Activated CD4-positive, alpha-beta T cell treated with anti-CD3 and anti-CD28 coated beads for 36 hours (primary cell): ENCODE data around the gene ADCY9. TPM values are rescaled to one million over a fixed set of nuclear protein-coding genes. Genes with fewer than 3 reads are reported as not detected.
"Not testable (repeated sequence)": the region's sequence is repeated elsewhere in the genome, so short reads cannot be mapped to it uniquely, and the experiment has no call there.

Source experiments
- ATAC-seq: fragments of 200-7000 bp; cut with Tn5 transposase; one replicate; pipeline ENCODE4 v1.10.0; 2021; ENCODE audit warnings: mild to moderate bottlenecking, moderate library complexity
- CTCF ChIA-PET: fragments of 350-600 bp; sonication (Branson Sonifier 250); formaldehyde crosslinking; loops from one replicate; lab custom pipeline; 2021; ENCODE audit warnings: antibody characterized with exemption; lab: Charles Lee
- POLR2A ChIA-PET: fragments of 350-600 bp; sonication (Branson Sonifier 250); formaldehyde crosslinking; loops from one replicate; lab custom pipeline; 2021; ENCODE audit warnings: antibody characterized with exemption, inconsistent platforms; lab: Charles Lee
- DNase-seq: peaks from one replicate; pipeline ENCODE4 v3.0.0-alpha.2; 2020
- H3K27ac Mint-ChIP-seq: one replicate; pipeline ENCODE4 v1.8.0; 2021; ENCODE audit warnings: mixed read lengths
- H3K27me3 Mint-ChIP-seq: one replicate; pipeline ENCODE4 v1.8.0; 2021; ENCODE audit warnings: mixed read lengths
- H3K36me3 Mint-ChIP-seq: one replicate; pipeline ENCODE4 v1.8.0; 2021; ENCODE audit warnings: low read depth, mixed read lengths
- H3K4me1 Mint-ChIP-seq: one replicate; pipeline ENCODE4 v1.8.0; 2021; ENCODE audit warnings: mixed read lengths
- H3K4me3 Mint-ChIP-seq: one replicate; pipeline ENCODE4 v1.8.0; 2021; ENCODE audit warnings: mild to moderate bottlenecking, moderate library complexity, mixed read lengths
- H3K9me3 Mint-ChIP-seq: one replicate; pipeline ENCODE4 v1.8.0; 2021; ENCODE audit warnings: low read depth, mixed read lengths
- intact Hi-C, 2 experiments: fragments of 100-400 bp; cut with DNase I in 1 of 2; cut with micrococcal nuclease in 1 of 2; formaldehyde crosslinking; loops; one replicate each; pipeline versions ENCODE4 v1.14.2 to v1.15.1; 2022 to 2024; cut with DNase I, micrococcal nuclease
- total RNA-seq, 2 experiments: library from RNA; stranded (reverse); gene quantifications; one replicate each; pipeline ENCODE4 v1.2.3, GENCODE V29; 2021

ADCY9 gene
- total RNA-seq, 2 experiments from 2014 or later, result 5.3 to 6.2 TPM

- intact Hi-C loops, H3K27me3 Mint-ChIP-seq, ATAC-seq, H3K36me3 Mint-ChIP-seq, POLR2A ChIA-PET, H3K27ac Mint-ChIP-seq, DNase-seq, CTCF ChIA-PET, H3K4me1 Mint-ChIP-seq, H3K4me3 Mint-ChIP-seq, H3K9me3 Mint-ChIP-seq: not testable (repeated sequence)
Measured at GRCh38 chr16:3942146-3942545, 174.1 kb downstream of the ADCY9 start.

GRCh38 chr16:3938843-3939624, 177.2 kb downstream of the ADCY9 start:
- no peaks in the 10 kb centered on the region for H3K9me3 Mint-ChIP-seq
- H3K27me3 Mint-ChIP-seq, result peaks cover 4% of the 10 kb centered on the region
- DNase-seq, result peak; percentile 79
- ChIA-PET CTCF (interaction anchor here (0.6 to 4.1 kb wide), 18 partner anchors 9 to 314 kb away, joined by 3 to 21 read pairs (median 3); no protein-coding TSS in a partner anchor), POLR2A (no interaction called here)
- H3K36me3 Mint-ChIP-seq, result no peaks in the 10 kb centered on the region
- ATAC-seq, result peak; percentile 91
- no peak overlapping the region for H3K27ac Mint-ChIP-seq
- intact Hi-C loops, result loop anchor here in 1 of 2 experiments (1.0 to 5.0 kb wide), 3 partner anchors 178 to 393 kb away; no protein-coding TSS in a partner anchor
- H3K4me1 Mint-ChIP-seq, result peaks cover 2% of the 10 kb centered on the region
- no peak overlapping the region for H3K4me3 Mint-ChIP-seq

GRCh38 chr16:3938471-3938842, 177.8 kb downstream of the ADCY9 start:
- CTCF ChIA-PET, result interaction anchor here (0.6 to 4.1 kb wide), 14 partner anchors 9 to 315 kb away, joined by 3 to 21 read pairs (median 3); no protein-coding TSS in a partner anchor
- peak; percentile 34 for ATAC-seq
- no peak overlapping the region for H3K4me3 Mint-ChIP-seq
- POLR2A ChIA-PET, result no interaction called here
- DNase-seq, result no peak
- peaks cover 4% of the 10 kb centered on the region for H3K27me3 Mint-ChIP-seq
- H3K27ac Mint-ChIP-seq, result no peak overlapping the region
- intact Hi-C loops, result loop anchor here in 1 of 2 experiments (5.0 kb wide), 1 partner anchor 394 kb away; no protein-coding TSS in a partner anchor
- no peaks in the 10 kb centered on the region for H3K36me3 Mint-ChIP-seq
- H3K4me1 Mint-ChIP-seq, result peaks cover 2% of the 10 kb centered on the region
- no peaks in the 10 kb centered on the region for H3K9me3 Mint-ChIP-seq

GRCh38 chr16:3937066-3937875, 179.0 kb downstream of the ADCY9 start:
- DNase-seq, result no peak
- Mint-ChIP-seq H3K36me3 (no peaks in the 10 kb centered on the region), H3K27me3 (peaks cover 4% of the 10 kb centered on the region), H3K4me1 (peaks cover 2% of the 10 kb centered on the region), H3K9me3 (no peaks in the 10 kb centered on the region), H3K27ac (no peak overlapping the region), H3K4me3 (no peak overlapping the region)
- CTCF ChIA-PET, result interaction anchor here (0.6 to 4.1 kb wide), 7 partner anchors 11 to 518 kb away, joined by 3 to 21 read pairs (median 3); no protein-coding TSS in a partner anchor
- no peak for ATAC-seq
- intact Hi-C loops, result loop anchor here in 1 of 2 experiments (5.0 kb wide), 1 partner anchor 395 kb away; no protein-coding TSS in a partner anchor
- POLR2A ChIA-PET, result interaction anchor here (0.6 kb wide), 1 partner anchor 425 kb away, joined by 3 read pairs; no protein-coding TSS in a partner anchor

GRCh38 chr16:3935921-3936320, 180.3 kb downstream of the ADCY9 start:
- no peak overlapping the region for H3K4me3 Mint-ChIP-seq
- ChIA-PET CTCF (no interaction called here), POLR2A (no interaction called here)
- ATAC-seq (no peak), DNase-seq (no peak)
- H3K36me3 Mint-ChIP-seq, result no peaks in the 10 kb centered on the region
- H3K27ac Mint-ChIP-seq, result no peak overlapping the region
- intact Hi-C loops, result loop anchor here in 1 of 2 experiments (5.0 kb wide), 1 partner anchor 396 kb away; no protein-coding TSS in a partner anchor
- peaks cover 4% of the 10 kb centered on the region for H3K27me3 Mint-ChIP-seq
- H3K9me3 Mint-ChIP-seq, result no peaks in the 10 kb centered on the region
- H3K4me1 Mint-ChIP-seq, result peaks cover 2% of the 10 kb centered on the region

- Mint-ChIP-seq H3K27ac (no peak overlapping the region), H3K4me3 (no peak overlapping the region), H3K36me3 (no peaks in the 10 kb centered on the region), H3K9me3 (no peaks in the 10 kb centered on the region), H3K27me3 (peaks cover 4% of the 10 kb centered on the region), H3K4me1 (peaks cover 2% of the 10 kb centered on the region)
- ChIA-PET CTCF (interaction anchor here (0.7 to 1.0 kb wide), 2 partner anchors 22 to 286 kb away, joined by 3 to 5 read pairs; no protein-coding TSS in a partner anchor), POLR2A (interaction anchor here (0.6 kb wide), 1 partner anchor 75 kb away, joined by 3 read pairs; no protein-coding TSS in a partner anchor)
- intact Hi-C loops, result loop anchor here in 1 of 2 experiments (5.0 kb wide), 1 partner anchor 398 kb away; no protein-coding TSS in a partner anchor
- DNase-seq, result no peak
- ATAC-seq, result no peak
Measured at GRCh38 chr16:3934491-3935181, 181.6 kb downstream of the ADCY9 start.

GRCh38 chr16:3927147-3927546, 189.1 kb downstream of the ADCY9 start:
- H3K27me3 Mint-ChIP-seq, H3K27ac Mint-ChIP-seq, H3K4me1 Mint-ChIP-seq, DNase-seq, ATAC-seq, H3K36me3 Mint-ChIP-seq, H3K9me3 Mint-ChIP-seq, POLR2A ChIA-PET, intact Hi-C loops, H3K4me3 Mint-ChIP-seq: not testable (repeated sequence)
- CTCF ChIA-PET, result interaction anchor here (1.3 kb wide), 1 partner anchor 10 kb away, joined by 5 read pairs; no protein-coding TSS in a partner anchor

- Mint-ChIP-seq H3K27me3 (peaks cover 7% of the 10 kb centered on the region), H3K36me3 (no peaks in the 10 kb centered on the region), H3K9me3 (no peaks in the 10 kb centered on the region), H3K27ac (no peak overlapping the region), H3K4me1 (no peaks in the 10 kb centered on the region), H3K4me3 (no peak overlapping the region)
- no peak for ATAC-seq
- DNase-seq, result no peak
- intact Hi-C loops, result no loop called here
- ChIA-PET CTCF (interaction anchor here (1.6 kb wide), 1 partner anchor 14 kb away, joined by 7 read pairs; no protein-coding TSS in a partner anchor), POLR2A (no interaction called here)
Measured at GRCh38 chr16:3924763-3925162, 191.5 kb downstream of the ADCY9 start.

- ChIA-PET CTCF (no interaction called here), POLR2A (no interaction called here)
- Mint-ChIP-seq H3K4me1 (no peaks in the 10 kb centered on the region), H3K4me3 (no peak overlapping the region), H3K27ac (no peak overlapping the region), H3K36me3 (no peaks in the 10 kb centered on the region), H3K9me3 (peaks cover 2% of the 10 kb centered on the region), H3K27me3 (peaks cover 7% of the 10 kb centered on the region)
- DNase-seq (no peak), ATAC-seq (no peak)
- intact Hi-C loops, result no loop called here
Measured at GRCh38 chr16:3922241-3922640, 194.0 kb downstream of the ADCY9 start.

- Mint-ChIP-seq H3K4me1 (no peaks in the 10 kb centered on the region), H3K36me3 (no peaks in the 10 kb centered on the region), H3K27me3 (peaks cover 7% of the 10 kb centered on the region), H3K4me3 (no peak overlapping the region), H3K9me3 (peaks cover 2% of the 10 kb centered on the region), H3K27ac (no peak overlapping the region)
- ATAC-seq (no peak), DNase-seq (no peak)
- CTCF ChIA-PET, result interaction anchor here (0.6 kb wide), 2 partner anchors 21 to 411 kb away, joined by 3 read pairs; no protein-coding TSS in a partner anchor
- POLR2A ChIA-PET, result no interaction called here
- intact Hi-C loops, result no loop called here
Measured at GRCh38 chr16:3920206-3920605, 196.0 kb downstream of the ADCY9 start.
